ENCODE results near the gene TANC2. TPM values are rescaled to one million over a fixed set of nuclear protein-coding genes. Genes with fewer than 3 reads are reported as not detected.
"Not testable (repeated sequence)": the region's sequence is repeated elsewhere in the genome, so short reads cannot be mapped to it uniquely, and the experiment has no call there.

TANC2 gene
- total and polyA plus RNA-seq, 2 donors (not counting 3 experiments of a cell fraction or from before 2014, with no cell fraction given) = 7.9 to 30.8 TPM

GRCh38 chr17:62975206-62975605, 9.2 kb downstream of the TANC2 start:
- intact Hi-C loops (cut with micrococcal nuclease) (no loop called here), dilution Hi-C loops (cut with MboI; ENCODE audit: extremely low pct_ligation_motif_present, low sequenced_read_pairs) (no loop called here)
- TF ChIP-seq EZH2 (IDR thresholded peaks at IDR 0.05; ENCODE audit: borderline replicate concordance, low read depth, low read length, severe bottlenecking) = no peak
- no peak for TF ChIP-seq FOS (IDR thresholded peaks at IDR 0.05; ENCODE audit: borderline replicate concordance, insufficient read depth, low read length)
- TF ChIP-seq MYC (IDR thresholded peaks at IDR 0.05; ENCODE audit: low read depth, low read length) = no peak
- TF ChIP-seq CTCF (IDR thresholded peaks at IDR 0.05; ENCODE audit: extremely low read depth in 1 of 2, insufficient read depth in 1 of 2, low read depth in 1 of 2, low read length in 2 of 2) = no peak
- no peak for TF ChIP-seq JUN (IDR thresholded peaks at IDR 0.05; ENCODE audit: borderline replicate concordance, insufficient read depth, insufficient read length, low read depth)
- TF ChIP-seq POLR2A (IDR thresholded peaks at IDR 0.05; ENCODE audit: low read depth, low read length) = no peak
- TF ChIP-seq GATA2 (IDR thresholded peaks at IDR 0.05; ENCODE audit: insufficient read depth, insufficient read length, low read depth, low read length) = no peak
- no peak for TF ChIP-seq MAX (IDR thresholded peaks at IDR 0.05; ENCODE audit: insufficient read depth, insufficient read length)
- no peak for TF ChIP-seq POLR2AphosphoS5 (IDR thresholded peaks at IDR 0.05; ENCODE audit: insufficient read depth, low read depth, low read length)
- no TSS peak for BruUV-seq (replicated peaks)
- H3K9ac ChIP-seq (replicated peaks; ENCODE audit: extremely low read depth, insufficient read depth, low read length) = no peak overlapping the region
- ChIA-PET CTCF (interaction anchor here (1.6 kb wide), 1 partner anchor 431 kb away, joined by 5 read pairs; no protein-coding TSS in a partner anchor), POLR2A (no interaction called here)
- FAIRE-seq (no peak), DNase-seq (ENCODE audit: low read depth, low spot score) (no peak)
- no peaks in the 10 kb centered on the region for H3K27me3 ChIP-seq (ENCODE audit: control insufficient read depth in 2 of 2, insufficient read depth in 2 of 2, low read length in 2 of 2)
- no peaks in the 10 kb centered on the region for H3K4me1 ChIP-seq (ENCODE audit: control insufficient read depth, extremely low read depth, insufficient read depth, low read length)
- H3K4me3 ChIP-seq (replicated peaks in 1 of 3; ENCODE audit: insufficient read depth in 1 of 3, low read depth in 1 of 3, low read length in 3 of 3) = no peak overlapping the region
- no peak overlapping the region for H3K27ac ChIP-seq (ENCODE audit: insufficient read depth, low read depth, low read length)
- H3K9me3 ChIP-seq (replicated peaks; ENCODE audit: control insufficient read depth, insufficient read depth, low read length) = no peaks in the 10 kb centered on the region
- no peak overlapping the region for H3K4me2 ChIP-seq (ENCODE audit: insufficient read depth, low read length)
- no peak overlapping the region for H2AFZ ChIP-seq (ENCODE audit: low read depth, low read length)
- no peaks in the 10 kb centered on the region for H3K36me3 ChIP-seq (ENCODE audit: control insufficient read depth in 2 of 2, extremely low read depth in 1 of 2, insufficient read depth in 2 of 2, low read length in 2 of 2)
- H4K20me1 ChIP-seq (replicated peaks; ENCODE audit: control insufficient read depth, extremely low read depth, insufficient read depth, low read length) = no peaks in the 10 kb centered on the region
- H3K79me2 ChIP-seq (ENCODE audit: control insufficient read depth, insufficient read depth, low read length) = no peaks in the 10 kb centered on the region
- no peaks in the 10 kb centered on the region for H3K9me1 ChIP-seq (replicated peaks; ENCODE audit: control insufficient read depth, extremely low read depth, insufficient read depth, low read length)

GRCh38 chr17:62976643-62977231, 10.7 kb downstream of the TANC2 start:
- CTCF ChIA-PET; H3K4me1 ChIP-seq (ENCODE audit: control insufficient read depth, extremely low read depth, insufficient read depth, low read length); H3K9me3 ChIP-seq (replicated peaks; ENCODE audit: control insufficient read depth, insufficient read depth, low read length); H2AFZ ChIP-seq (ENCODE audit: low read depth, low read length); H3K27ac ChIP-seq (ENCODE audit: insufficient read depth, low read depth, low read length); H3K4me2 ChIP-seq (ENCODE audit: insufficient read depth, low read length); POLR2A ChIA-PET; H3K27me3 ChIP-seq (ENCODE audit: control insufficient read depth in 2 of 2, insufficient read depth in 2 of 2, low read length in 2 of 2); DNase-seq (ENCODE audit: low read depth, low spot score); H4K20me1 ChIP-seq (replicated peaks; ENCODE audit: control insufficient read depth, extremely low read depth, insufficient read depth, low read length); BruUV-seq (replicated peaks); H3K4me3 ChIP-seq (replicated peaks in 1 of 3; ENCODE audit: insufficient read depth in 1 of 3, low read depth in 1 of 3, low read length in 3 of 3); H3K36me3 ChIP-seq (ENCODE audit: control insufficient read depth in 2 of 2, extremely low read depth in 1 of 2, insufficient read depth in 2 of 2, low read length in 2 of 2); dilution Hi-C loops (cut with MboI; ENCODE audit: extremely low pct_ligation_motif_present, low sequenced_read_pairs); H3K9me1 ChIP-seq (replicated peaks; ENCODE audit: control insufficient read depth, extremely low read depth, insufficient read depth, low read length); H3K9ac ChIP-seq (replicated peaks; ENCODE audit: extremely low read depth, insufficient read depth, low read length); intact Hi-C loops (cut with micrococcal nuclease); H3K79me2 ChIP-seq (ENCODE audit: control insufficient read depth, insufficient read depth, low read length): not testable (repeated sequence)
- peak; percentile 63 for FAIRE-seq
